Left lung (tissue), 10 donors: ENCODE measurements around the gene FBXL5. TPM values are rescaled to one million over a fixed set of nuclear protein-coding genes. Genes with fewer than 3 reads are reported as not detected.

Experiments
- ATAC-seq: fragments of 200-7000 bp; cut with Tn5 transposase; one replicate; pipeline ENCODE4 v1.9.1; 2020; ENCODE audit warnings: moderate library complexity
- DNase-seq, 4 donors: peaks; one replicate each; pipeline ENCODE4 v3.0.0-alpha.2; 2013 to 2020
- H3K27ac ChIP-seq, 2 donors: fragments of 200-600 bp; sonication (generic) in 1 of 2; one replicate each; pipeline versions ENCODE4 v1.5.0 to v1.8.0; 2020 to 2021
- H3K27me3 ChIP-seq, 2 donors: fragments of 200-600 bp; sonication (generic) in 1 of 2; one replicate each; pipeline versions ENCODE4 v1.5.0 to v1.8.0; 2020 to 2021
- H3K36me3 ChIP-seq, 2 donors: fragments of 200-600 bp; sonication (generic) in 1 of 2; one replicate each; pipeline versions ENCODE4 v1.5.0 to v1.8.0; 2020 to 2021
- H3K4me1 ChIP-seq, 2 donors: fragments of 200-600 bp; one replicate each; pipeline ENCODE4 v1.8.0; 2021
- H3K4me3 ChIP-seq, 2 donors: fragments of 200-600 bp; sonication (generic) in 1 of 2; one replicate each; pipeline versions ENCODE4 v1.5.0 to v1.8.0; 2020 to 2021; ENCODE audit warnings: mild to moderate bottlenecking in 1 of 2
- H3K9me3 ChIP-seq, 2 donors: fragments of 200-600 bp; sonication (generic) in 1 of 2; one replicate each; pipeline versions ENCODE4 v1.5.0 to v1.8.0; 2020 to 2021
- intact Hi-C, 2 donors: fragments of 100-400 bp; cut with DNase I; formaldehyde crosslinking; loops; one replicate each; pipeline versions ENCODE4 v1.11.2 to v1.14.2; 2022
- polyA plus RNA-seq, 6 donors: library from polyadenylated mRNA; unstranded; fragments of 120-200 nt; gene quantifications; one replicate each; pipeline ENCODE4 v1.2.1, GENCODE V29; 2013; ENCODE audit not compliant: insufficient read length in 6 of 6
- total RNA-seq, 2 donors: library from RNA; stranded (reverse); fragmentation: NEBNext Ultra II Directional; extraction: Animal tissue kit (Norgen Biotek cat#: 25700); gene quantifications; one replicate each; pipeline ENCODE4 v1.2.1, GENCODE V29; 2021
- TF ChIP-seq, protein P1 (sequence below), 2 donors: fragments of 200-600 bp; sonication (generic) in 1 of 2; IDR thresholded peaks; one replicate each; pipeline versions ENCODE4 v1.5.0 to v1.8.0; 2021; ENCODE audit warnings: antibody characterized with exemption in 2 of 2
- donor health status: DM: no; HTN: yes; CAD: no.
- donor health status: DM: no; HTN: no; CAD: no.

FBXL5 gene
- total and polyA plus RNA-seq, 8 donors = 91.9 to 121 (median 101) TPM

DNA sequence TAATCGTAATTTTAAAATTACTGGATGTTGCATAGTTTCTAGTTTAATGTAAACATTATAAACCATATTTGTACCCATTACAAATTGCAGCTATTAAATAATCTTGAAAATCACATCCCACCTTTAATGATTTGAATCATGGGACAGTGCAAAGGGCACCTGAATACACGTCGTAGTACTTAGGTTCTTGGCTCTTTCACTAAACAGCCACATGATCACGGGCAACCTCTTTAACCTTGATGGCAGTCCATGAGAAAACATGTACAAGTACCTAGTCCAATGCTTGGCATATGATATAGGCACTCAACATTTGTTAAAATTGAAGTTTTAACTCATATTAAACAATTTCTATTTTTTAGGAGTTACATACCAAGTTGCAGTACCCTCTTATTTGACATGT is 11.8 kb upstream of the FBXL5 start:
- H3K4me1 ChIP-seq = peaks cover 7 to 34% of the 10 kb centered on the region in 2 donors
- H3K4me3 ChIP-seq = no peak overlapping the region
- ATAC-seq (no peak), DNase-seq (no peak)
- TF ChIP-seq, protein P1, sequence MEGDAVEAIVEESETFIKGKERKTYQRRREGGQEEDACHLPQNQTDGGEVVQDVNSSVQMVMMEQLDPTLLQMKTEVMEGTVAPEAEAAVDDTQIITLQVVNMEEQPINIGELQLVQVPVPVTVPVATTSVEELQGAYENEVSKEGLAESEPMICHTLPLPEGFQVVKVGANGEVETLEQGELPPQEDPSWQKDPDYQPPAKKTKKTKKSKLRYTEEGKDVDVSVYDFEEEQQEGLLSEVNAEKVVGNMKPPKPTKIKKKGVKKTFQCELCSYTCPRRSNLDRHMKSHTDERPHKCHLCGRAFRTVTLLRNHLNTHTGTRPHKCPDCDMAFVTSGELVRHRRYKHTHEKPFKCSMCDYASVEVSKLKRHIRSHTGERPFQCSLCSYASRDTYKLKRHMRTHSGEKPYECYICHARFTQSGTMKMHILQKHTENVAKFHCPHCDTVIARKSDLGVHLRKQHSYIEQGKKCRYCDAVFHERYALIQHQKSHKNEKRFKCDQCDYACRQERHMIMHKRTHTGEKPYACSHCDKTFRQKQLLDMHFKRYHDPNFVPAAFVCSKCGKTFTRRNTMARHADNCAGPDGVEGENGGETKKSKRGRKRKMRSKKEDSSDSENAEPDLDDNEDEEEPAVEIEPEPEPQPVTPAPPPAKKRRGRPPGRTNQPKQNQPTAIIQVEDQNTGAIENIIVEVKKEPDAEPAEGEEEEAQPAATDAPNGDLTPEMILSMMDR (IDR thresholded peaks at IDR 0.05) = no peak
- peak overlapping the region in 1 of 2 donors; percentile 87 for H3K27ac ChIP-seq
- no peaks in the 10 kb centered on the region for H3K36me3 ChIP-seq
- intact Hi-C loops = no loop called here
- H3K27me3 ChIP-seq = no peaks in the 10 kb centered on the region
- H3K9me3 ChIP-seq = no peaks in the 10 kb centered on the region

DNA sequence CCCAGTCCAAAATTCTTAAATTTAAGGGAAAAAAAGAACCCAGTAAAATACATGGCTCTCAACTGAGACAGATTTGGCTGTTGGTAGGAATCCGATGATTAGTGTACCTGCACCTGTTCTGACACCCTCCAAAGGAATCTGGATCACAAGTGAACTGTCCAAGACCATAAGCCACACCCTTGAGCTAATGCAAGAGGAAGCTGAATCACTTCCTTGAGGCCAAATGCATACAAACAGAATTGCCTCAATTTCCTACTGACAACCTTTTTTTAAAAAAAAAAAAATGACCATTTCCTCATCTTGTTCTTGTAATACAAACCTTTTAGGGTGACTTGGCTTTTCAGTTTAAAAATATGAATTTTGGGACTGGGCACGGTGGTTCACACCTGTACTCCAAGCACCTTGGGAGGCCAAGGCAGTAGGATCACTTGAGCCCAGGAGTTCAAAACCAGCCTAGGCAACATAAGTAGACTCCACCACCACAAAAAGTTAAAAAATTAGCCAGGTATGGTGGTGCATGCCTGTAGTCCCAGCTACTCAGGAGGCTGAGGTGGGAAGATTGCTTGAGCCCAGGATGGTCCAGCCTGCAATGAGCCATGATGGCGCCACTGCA is 10.7 kb upstream of the FBXL5 start:
- ATAC-seq (peak; percentile 82), DNase-seq (no peak)
- intact Hi-C loops = no loop called here
- H3K4me1 ChIP-seq = peaks cover 7 to 46% of the 10 kb centered on the region in 2 donors
- no peaks in the 10 kb centered on the region for H3K27me3 ChIP-seq
- H3K27ac ChIP-seq = peak overlapping the region; percentile 45 to 87
- no peaks in the 10 kb centered on the region for H3K9me3 ChIP-seq
- H3K36me3 ChIP-seq = no peaks in the 10 kb centered on the region
- no peak overlapping the region for H3K4me3 ChIP-seq
- TF ChIP-seq, protein P1 (IDR thresholded peaks at IDR 0.05) = no peak

DNA sequence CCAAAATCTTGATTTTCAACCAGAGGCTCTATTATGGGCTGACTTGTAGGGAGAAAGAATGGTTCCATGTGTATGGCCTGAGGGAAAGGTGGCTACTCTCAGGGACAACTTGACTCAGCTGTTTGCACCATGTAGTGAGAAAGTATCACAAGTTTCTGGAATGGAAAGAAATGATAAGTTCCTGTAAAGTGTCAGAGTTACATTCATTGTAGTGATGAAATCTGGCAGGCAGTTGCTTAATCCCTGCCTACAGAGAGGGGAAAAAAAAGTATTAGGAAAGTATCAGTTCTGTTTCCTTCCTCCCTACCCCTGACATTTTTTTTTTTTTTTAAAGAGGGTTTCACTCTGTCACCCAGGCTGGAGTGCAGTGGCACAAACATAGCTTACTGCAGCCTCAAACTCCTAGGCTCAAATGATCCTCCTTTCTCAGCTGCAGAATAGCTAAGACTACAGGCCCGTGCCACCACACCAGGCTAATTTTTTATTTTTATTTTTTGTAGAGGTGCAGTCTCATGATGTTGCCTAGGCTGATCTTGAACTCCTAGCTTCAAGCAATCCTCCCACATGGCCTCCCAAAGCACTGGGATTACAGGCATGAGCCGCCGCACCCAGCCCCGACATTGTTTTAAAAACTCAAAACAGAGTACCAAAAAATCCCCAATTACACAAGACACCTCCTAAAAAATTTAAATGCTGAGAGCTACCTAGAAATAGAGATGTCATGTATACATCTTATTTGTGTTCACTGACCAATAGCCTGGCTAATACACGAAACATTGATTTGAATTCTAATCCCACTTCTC is 4.8 kb upstream of the FBXL5 start:
- Histone ChIP-seq H3K9me3 (no peaks in the 10 kb centered on the region), H3K27ac (peak overlapping the region; percentile 57 to 100), H3K27me3 (no peaks in the 10 kb centered on the region), H3K4me3 (peak overlapping the region in 1 of 2 donors; percentile 79), H3K4me1 (peaks cover 6 to 81% of the 10 kb centered on the region in 2 donors), H3K36me3 (no peaks in the 10 kb centered on the region)
- DNase-seq (peak in 1 of 4 donors; percentile 33), ATAC-seq (peak; percentile 24)
- intact Hi-C loops = loop anchor here in 1 of 2 donors (10.0 kb wide), 1 partner anchor 175 kb away; no protein-coding TSS in a partner anchor
- TF ChIP-seq, protein P1 (IDR thresholded peaks at IDR 0.05) = no peak

DNA sequence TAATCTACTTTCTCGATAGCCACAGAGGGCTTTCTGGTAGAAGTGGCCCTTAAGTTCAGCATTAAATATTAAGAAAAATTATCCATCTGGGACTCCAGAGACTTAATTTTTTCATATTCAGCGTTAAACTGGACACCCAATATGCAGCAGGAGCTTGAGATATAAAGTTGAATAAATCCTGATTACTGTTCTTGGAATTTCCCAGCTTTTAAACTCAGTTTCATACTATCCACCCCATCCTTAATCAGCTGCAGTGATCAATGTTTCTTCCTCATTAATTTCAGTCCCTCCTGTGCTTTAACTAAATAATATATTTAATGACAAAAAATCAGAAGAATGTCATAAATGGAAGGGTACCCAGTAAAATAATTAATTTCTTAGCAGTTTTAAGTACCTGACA is 3.6 kb upstream of the FBXL5 start:
- H3K27me3 ChIP-seq = no peaks in the 10 kb centered on the region
- no peaks in the 10 kb centered on the region for H3K9me3 ChIP-seq
- no peaks in the 10 kb centered on the region for H3K36me3 ChIP-seq
- intact Hi-C loops = loop anchor here in 1 of 2 donors (10.0 kb wide), 1 partner anchor 174 kb away; no protein-coding TSS in a partner anchor
- H3K27ac ChIP-seq = peak overlapping the region in 1 of 2 donors; percentile 100
- TF ChIP-seq, protein P1 (IDR thresholded peaks at IDR 0.05) = no peak
- DNase-seq = no peak
- peak overlapping the region in 1 of 2 donors; percentile 79 for H3K4me3 ChIP-seq
- peaks cover 6 to 76% of the 10 kb centered on the region in 2 donors for H3K4me1 ChIP-seq
- no peak for ATAC-seq
